IPS-18a (cell line): ENCODE data around the gene PSMB10.

ENCODE experiments used
- H3K27ac ChIP-seq: one replicate; pipeline ENCODE4 v1.5.1; 2013; ENCODE audit warnings: low read length
- H3K27me3 ChIP-seq: one replicate; pipeline ENCODE4 v1.6.1; 2013; ENCODE audit warnings: mild to moderate bottlenecking, low read length; ENCODE audit not compliant: control insufficient read depth, insufficient read depth
- H3K36me3 ChIP-seq: one replicate; pipeline ENCODE4 v1.6.1; 2013; ENCODE audit warnings: low read depth, low read length; ENCODE audit not compliant: control insufficient read depth
- H3K4me1 ChIP-seq: one replicate; pipeline ENCODE4 v1.6.1; 2013; ENCODE audit warnings: low read depth, low read length; ENCODE audit not compliant: control insufficient read depth
- H3K4me3 ChIP-seq: one replicate; pipeline ENCODE4 v1.5.1; 2013; ENCODE audit warnings: low read length
- H3K9ac ChIP-seq: one replicate; pipeline ENCODE4 v1.6.1; 2013; ENCODE audit warnings: mild to moderate bottlenecking, low read length, moderate library complexity
- H3K9me3 ChIP-seq: one replicate; pipeline ENCODE4 v1.6.1; 2013; ENCODE audit warnings: low read depth, low read length; ENCODE audit not compliant: control insufficient read depth

The PSMB10 gene

DNA sequence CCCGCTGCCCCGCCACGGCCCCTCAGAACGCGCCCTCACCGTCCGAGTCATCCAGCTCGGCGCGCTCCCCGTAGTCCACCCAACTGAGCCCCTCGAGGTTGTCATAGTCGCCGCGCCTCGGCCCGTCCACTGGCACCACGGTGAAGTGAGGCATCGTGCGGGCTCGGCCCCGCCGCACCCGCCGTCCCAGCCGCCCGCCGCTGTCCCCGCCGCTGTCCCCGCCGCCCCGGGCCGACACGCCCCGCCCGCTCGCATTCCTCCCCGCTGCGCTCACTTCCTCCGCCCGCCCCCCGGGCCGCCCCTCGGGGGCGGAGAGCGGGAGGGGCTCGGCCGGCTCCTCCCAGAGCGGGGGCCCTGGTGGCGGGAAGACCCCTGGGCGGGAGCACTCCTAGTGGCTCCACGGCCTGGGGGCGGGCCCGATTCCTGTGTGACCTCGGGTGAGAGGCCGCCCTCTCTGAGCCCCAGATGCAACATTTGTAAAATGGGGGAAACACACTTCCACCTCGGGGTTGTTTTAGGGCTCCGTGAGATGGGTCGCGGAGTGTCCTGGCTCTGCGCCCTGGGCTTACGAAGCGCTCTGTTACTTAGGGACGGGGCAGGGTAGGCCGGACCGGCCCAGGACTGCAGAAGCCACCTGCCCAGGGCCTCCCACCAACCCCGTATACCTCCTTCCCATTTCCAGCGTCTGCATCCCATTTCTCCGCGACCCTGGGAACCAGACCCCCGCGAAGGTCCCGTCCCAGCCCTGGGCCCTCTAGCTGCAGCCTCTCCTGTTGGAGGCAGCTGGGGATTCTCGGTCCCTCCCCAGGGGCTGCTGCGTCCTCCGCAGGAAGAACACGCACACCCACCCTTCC lies 32.0 kb upstream of the PSMB10 start, which contains the start of gene SLC12A4:
Gene SLC12A4 (minus strand): TSS at position 238 of the 854 bp plus-strand sequence. CDS start 84 bp downstream, at position 154.
- no peaks in the 10 kb centered on the region for H3K36me3 ChIP-seq
- peaks cover 14% of the 10 kb centered on the region for H3K4me1 ChIP-seq
- peak within 1 kb of the TSS; percentile 68 for H3K4me3 ChIP-seq
- no peaks in the 10 kb centered on the region for H3K27me3 ChIP-seq
- H3K9ac ChIP-seq: peak within 1 kb of the TSS; percentile 19
- no peak within 1 kb of the TSS for H3K27ac ChIP-seq
- H3K9me3 ChIP-seq: no peaks in the 10 kb centered on the region

DNA sequence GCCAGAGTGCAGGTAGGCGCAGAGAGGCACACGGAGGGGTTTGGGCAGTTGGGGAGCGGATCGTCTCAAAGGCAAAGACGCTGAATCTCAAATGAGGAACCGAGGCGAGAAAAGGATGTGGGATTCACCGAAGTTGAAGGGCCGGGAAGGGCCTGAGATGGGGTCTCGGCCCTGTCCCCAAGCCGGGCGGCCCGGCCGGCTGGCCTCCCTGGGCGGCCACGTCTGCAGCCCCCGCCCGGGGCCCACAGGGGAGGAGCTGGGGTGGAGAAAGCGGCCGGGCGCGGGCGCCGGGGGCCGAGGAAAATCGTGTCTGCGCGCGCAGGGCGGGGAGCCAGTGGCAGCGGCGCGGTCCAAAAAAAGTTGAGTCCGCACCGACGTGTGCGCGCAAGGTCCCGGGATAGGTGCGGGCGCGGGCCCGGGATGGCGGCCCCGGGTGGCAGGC lies 31.3 kb upstream of the PSMB10 start:
- peaks cover 2% of the 10 kb centered on the region for H3K36me3 ChIP-seq
- no peak overlapping the region for H3K27ac ChIP-seq
- no peaks in the 10 kb centered on the region for H3K9me3 ChIP-seq
- H3K9ac ChIP-seq: peak overlapping the region; percentile 19
- peak overlapping the region; percentile 68 for H3K4me3 ChIP-seq
- no peaks in the 10 kb centered on the region for H3K27me3 ChIP-seq
- H3K4me1 ChIP-seq: peaks cover 14% of the 10 kb centered on the region

DNA sequence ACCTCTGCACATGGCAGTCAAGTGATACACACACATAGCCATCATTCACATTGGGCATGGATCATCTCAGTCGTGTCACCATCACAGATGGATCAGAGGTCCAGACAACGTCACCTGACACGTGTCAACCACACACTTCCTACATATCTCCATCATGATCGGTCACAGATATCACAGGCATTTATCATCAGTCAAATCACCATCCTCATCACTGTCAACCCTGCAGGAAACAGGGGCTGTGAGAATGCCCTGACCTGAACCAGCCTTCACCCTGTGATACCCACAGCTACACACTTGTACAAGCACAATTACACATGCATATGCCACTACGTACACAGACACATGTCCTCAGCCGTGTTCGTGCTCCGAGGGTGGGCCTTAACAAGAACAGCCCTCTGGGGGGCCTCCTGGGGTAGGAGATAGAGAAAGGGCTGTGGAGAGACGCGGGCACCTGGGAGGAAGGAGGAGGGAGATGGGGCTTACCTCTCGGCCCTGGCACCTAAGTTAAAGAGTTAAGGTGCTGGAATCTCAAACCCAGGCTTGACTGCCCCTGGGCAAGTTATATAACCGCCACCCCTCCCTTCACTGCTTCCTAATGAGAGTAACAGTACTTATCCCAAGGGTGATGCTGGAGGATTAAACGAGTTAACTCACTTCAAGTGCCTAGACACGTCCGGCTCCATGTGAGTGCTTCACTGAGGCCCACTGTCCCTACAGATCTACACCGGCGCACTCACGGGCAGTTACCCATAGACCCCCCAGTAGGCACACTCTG lies 30.7 kb upstream of the PSMB10 start:
- no peaks in the 10 kb centered on the region for H3K9me3 ChIP-seq
- no peaks in the 10 kb centered on the region for H3K27me3 ChIP-seq
- peak overlapping the region; percentile 19 for H3K9ac ChIP-seq
- no peak overlapping the region for H3K27ac ChIP-seq
- peak overlapping the region; percentile 68 for H3K4me3 ChIP-seq
- H3K4me1 ChIP-seq: peaks cover 14% of the 10 kb centered on the region
- H3K36me3 ChIP-seq: peaks cover 8% of the 10 kb centered on the region

DNA sequence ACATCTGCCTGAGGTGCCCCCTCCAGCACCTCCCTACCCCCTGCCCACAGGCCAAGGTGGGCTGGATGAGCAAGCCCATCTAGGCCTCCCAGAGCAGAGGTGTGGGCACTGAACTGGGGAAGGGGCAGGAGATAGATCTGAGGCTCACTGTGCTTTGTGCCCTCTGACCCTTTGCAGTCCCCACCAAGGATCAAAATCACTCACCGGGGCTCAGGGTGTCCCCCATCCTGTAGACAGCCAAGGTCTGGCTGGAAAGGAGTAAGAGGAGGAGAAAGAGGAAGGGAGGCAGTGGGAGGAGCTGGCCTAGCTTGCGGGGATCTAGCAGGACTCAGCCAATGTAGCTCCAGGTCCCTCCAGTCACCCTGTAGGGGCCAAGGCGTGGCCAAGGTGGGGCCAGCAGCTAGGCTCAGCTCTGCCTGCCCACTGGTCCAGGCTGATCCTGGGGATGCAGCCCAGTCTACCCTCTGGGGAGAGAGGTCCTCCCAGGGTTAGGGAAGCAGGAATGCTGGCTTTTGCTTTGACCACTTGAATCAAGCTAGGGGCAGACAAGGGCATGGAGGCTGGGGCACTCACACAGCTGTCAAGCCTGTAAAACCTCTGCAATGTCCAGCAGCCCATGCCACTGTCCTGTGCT lies 30.0 kb upstream of the PSMB10 start:
- H3K4me1 ChIP-seq: peaks cover 14% of the 10 kb centered on the region
- H3K36me3 ChIP-seq: peaks cover 10% of the 10 kb centered on the region
- H3K9me3 ChIP-seq: no peaks in the 10 kb centered on the region
- H3K9ac ChIP-seq: no peak overlapping the region
- no peaks in the 10 kb centered on the region for H3K27me3 ChIP-seq
- no peak overlapping the region for H3K27ac ChIP-seq
- H3K4me3 ChIP-seq: peak overlapping the region; percentile 68

DNA sequence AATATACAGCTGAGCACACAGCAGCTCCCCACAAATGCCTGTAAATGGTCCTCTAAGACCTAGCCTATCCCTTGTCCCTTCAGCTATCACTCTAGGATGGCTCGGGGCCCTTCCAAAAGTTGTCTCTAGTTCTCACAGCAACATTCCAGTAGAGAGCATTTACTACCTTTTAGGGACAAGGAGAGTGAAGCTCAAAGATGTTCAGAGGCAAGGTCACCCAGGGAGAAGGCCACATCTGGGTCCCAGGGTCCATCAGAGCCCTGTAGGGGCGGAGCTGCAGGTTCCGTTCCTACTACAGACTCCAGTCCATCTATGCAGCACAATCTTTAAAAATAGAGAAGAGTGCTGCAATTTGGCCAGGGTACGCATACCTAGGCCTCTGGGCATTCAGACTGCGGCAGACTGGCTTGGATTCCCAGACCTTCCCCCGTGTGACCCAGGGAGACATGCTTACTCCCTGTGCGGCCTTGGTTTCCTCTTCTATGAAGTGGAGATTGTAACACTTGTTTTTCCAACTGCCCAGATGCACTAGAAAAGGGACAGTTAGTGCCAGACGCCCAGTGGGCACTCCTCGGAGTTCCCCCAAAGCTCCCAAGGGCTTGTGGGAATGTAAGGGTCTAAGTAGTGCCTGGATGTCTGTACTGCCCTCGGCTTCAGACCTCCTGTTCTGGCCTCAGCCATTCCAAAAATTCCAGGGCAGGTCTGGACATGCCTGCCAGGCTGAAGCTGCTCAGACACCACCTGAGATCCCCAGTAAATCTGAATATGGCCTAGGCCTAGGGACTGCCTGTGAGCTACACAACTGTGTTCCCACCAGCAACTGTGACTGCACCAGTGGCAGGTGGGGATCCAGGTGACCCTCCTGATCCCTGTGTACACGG lies 29.3 kb upstream of the PSMB10 start:
- no peak overlapping the region for H3K4me3 ChIP-seq
- H3K9ac ChIP-seq: no peak overlapping the region
- no peaks in the 10 kb centered on the region for H3K27me3 ChIP-seq
- H3K9me3 ChIP-seq: no peaks in the 10 kb centered on the region
- H3K36me3 ChIP-seq: peaks cover 17% of the 10 kb centered on the region
- H3K27ac ChIP-seq: no peak overlapping the region
- peaks cover 14% of the 10 kb centered on the region for H3K4me1 ChIP-seq

GRCh38 chr16:67964477-67965131 lies 28.0 kb upstream of the PSMB10 start:
- H3K4me3 ChIP-seq: no peak overlapping the region
- peaks cover 14% of the 10 kb centered on the region for H3K4me1 ChIP-seq
- H3K9ac ChIP-seq: no peak overlapping the region

DNA sequence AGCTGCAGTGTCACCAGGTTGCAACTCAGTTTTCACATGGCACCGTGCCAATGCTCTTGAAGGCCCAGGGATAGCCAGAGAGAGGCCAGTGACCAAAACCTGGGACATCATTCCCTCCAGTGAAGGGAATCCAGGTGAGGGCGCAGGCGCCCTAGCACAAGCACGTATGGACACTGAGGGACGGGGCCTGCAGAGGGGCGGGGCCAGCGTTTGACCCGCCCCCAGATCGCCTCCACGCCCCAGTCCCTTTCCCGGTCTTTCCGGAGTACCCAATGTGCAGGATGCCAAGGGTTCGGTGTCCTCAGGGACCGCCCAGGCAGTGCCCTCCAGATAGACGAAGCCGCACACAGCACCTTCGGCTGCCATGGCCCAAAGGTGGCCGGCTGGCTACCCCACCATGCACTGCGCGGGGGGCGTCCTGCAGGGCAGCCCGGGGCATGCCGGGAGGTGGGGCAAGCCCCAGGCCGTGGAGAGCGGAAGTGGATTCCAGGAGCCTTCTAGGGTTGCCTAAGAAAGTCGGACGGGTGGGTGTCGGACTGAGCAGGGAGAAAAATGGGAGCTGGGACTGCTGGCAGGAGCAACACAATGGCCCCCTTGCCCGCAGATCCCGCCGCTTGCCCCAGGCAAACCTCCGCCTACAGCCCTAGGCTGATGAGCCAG lies 27.1 kb upstream of the PSMB10 start:
- Histone ChIP-seq H3K27me3 (no peaks in the 10 kb centered on the region), H3K9me3 (no peaks in the 10 kb centered on the region), H3K4me3 (no peak overlapping the region), H3K36me3 (peaks cover 32% of the 10 kb centered on the region), H3K27ac (no peak overlapping the region), H3K4me1 (peaks cover 14% of the 10 kb centered on the region), H3K9ac (no peak overlapping the region)

More at GRCh38 chr16:67964477-67965131, 28.0 kb upstream of the PSMB10 start:
- Histone ChIP-seq H3K36me3 (peaks cover 25% of the 10 kb centered on the region), H3K27me3 (no peaks in the 10 kb centered on the region), H3K9me3 (no peaks in the 10 kb centered on the region), H3K27ac (no peak overlapping the region)

DNA sequence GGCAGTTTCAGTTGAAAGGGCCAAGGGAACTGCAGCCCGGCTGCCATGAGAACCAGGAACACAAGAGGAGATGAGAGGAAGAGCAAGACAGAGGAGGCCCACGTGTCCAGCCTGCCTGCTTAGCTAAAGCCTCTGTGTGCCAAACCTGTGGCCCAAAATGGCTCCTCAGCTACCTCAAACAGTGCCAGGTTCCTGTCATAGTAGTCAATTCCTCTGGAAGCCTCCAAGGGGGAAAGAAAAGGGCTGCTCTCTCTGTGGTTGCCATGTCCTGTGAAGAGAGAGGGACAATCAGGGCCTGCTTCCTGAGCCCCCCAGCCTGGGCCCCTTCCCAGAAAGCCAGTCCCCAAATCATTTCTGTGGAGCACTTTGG lies 26.6 kb upstream of the PSMB10 start:
- Histone ChIP-seq H3K4me3 (no peak overlapping the region), H3K9ac (no peak overlapping the region), H3K36me3 (peaks cover 35% of the 10 kb centered on the region), H3K4me1 (peaks cover 14% of the 10 kb centered on the region), H3K27ac (no peak overlapping the region), H3K9me3 (no peaks in the 10 kb centered on the region), H3K27me3 (no peaks in the 10 kb centered on the region)

- no peak overlapping the region for H3K9ac ChIP-seq
- peaks cover 8% of the 10 kb centered on the region for H3K4me1 ChIP-seq
- no peak overlapping the region for H3K27ac ChIP-seq
- no peak overlapping the region for H3K4me3 ChIP-seq
- H3K27me3 ChIP-seq: no peaks in the 10 kb centered on the region
- no peaks in the 10 kb centered on the region for H3K9me3 ChIP-seq
- peaks cover 35% of the 10 kb centered on the region for H3K36me3 ChIP-seq
Measured at GRCh38 chr16:67962135-67962534, 25.5 kb upstream of the PSMB10 start.

DNA sequence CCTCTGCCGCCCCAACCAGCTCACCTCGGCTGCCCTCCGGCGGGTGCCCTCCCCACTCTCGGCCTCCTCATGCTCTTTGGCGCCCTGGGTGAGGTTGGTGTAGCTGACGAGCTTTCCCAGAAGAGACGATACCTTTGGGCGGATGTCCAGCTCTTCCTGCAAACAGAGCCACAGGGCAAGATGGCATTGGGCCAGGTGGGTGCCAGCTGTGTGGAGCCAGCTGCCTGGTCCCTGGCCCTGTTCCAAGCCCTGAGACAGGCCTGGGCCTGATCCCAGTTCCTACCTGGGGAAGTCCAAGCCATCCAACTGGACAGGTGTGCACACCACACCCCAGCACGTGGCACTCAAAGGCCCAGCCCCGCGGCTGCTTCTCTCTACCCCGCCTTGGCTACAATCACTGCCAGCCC lies 24.9 kb upstream of the PSMB10 start:
- H3K36me3 ChIP-seq: peaks cover 35% of the 10 kb centered on the region
- H3K9ac ChIP-seq: no peak overlapping the region

More for the DNA sequence above, 24.9 kb upstream of the PSMB10 start:
- H3K9me3 ChIP-seq: no peaks in the 10 kb centered on the region
- peaks cover 2% of the 10 kb centered on the region for H3K4me1 ChIP-seq
- no peaks in the 10 kb centered on the region for H3K27me3 ChIP-seq
- no peak overlapping the region for H3K4me3 ChIP-seq
- H3K27ac ChIP-seq: no peak overlapping the region
